Measurements from ENCODE around the gene ENC1.
"Not testable (repeated sequence)": the region's sequence is repeated elsewhere in the genome, so short reads cannot be mapped to it uniquely, and the experiment has no call there.

ENC1 gene

GRCh38 chr5:74640450-74640953 is at the start of gene ENC1:
Gene ENC1, minus strand, starts transcription at chr5:74640728. Its CDS starts 4,243 bp downstream, at chr5:74636485.
- DNase-seq = peak; percentile 68

GRCh38 chr5:74686962-74687751 is 46.6 kb upstream of the ENC1 start:
- DNase-seq = no peak

- DNase-seq = no peak
Observed at GRCh38 chr5:74685979-74686631, 45.6 kb upstream of the ENC1 start.

GRCh38 chr5:74684900-74685851 is 44.6 kb upstream of the ENC1 start, which contains the start of gene HEXB:
Gene HEXB, plus strand, starts transcription at chr5:74685233. Its CDS starts 28 bp downstream, at chr5:74685261.
- peak; percentile 40 for DNase-seq

GRCh38 chr5:74679966-74680365 is 39.4 kb upstream of the ENC1 start:
- no peak for DNase-seq

- not testable (repeated sequence) for DNase-seq
Observed at GRCh38 chr5:74679300-74679699, 38.8 kb upstream of the ENC1 start.

- not testable (repeated sequence) for DNase-seq
Observed at GRCh38 chr5:74678123-74678522, 37.6 kb upstream of the ENC1 start.

GRCh38 chr5:74676466-74676865 is 35.9 kb upstream of the ENC1 start:
- DNase-seq = not testable (repeated sequence)

- peak; percentile 46 for DNase-seq
Observed at GRCh38 chr5:74673011-74673790, 32.7 kb upstream of the ENC1 start.

- no peak for DNase-seq
Observed at GRCh38 chr5:74672215-74672877, 31.8 kb upstream of the ENC1 start.

- no peak for DNase-seq
Observed at GRCh38 chr5:74670396-74671038, 30.0 kb upstream of the ENC1 start.

- DNase-seq = no peak
Observed at GRCh38 chr5:74669821-74670220, 29.3 kb upstream of the ENC1 start.

GRCh38 chr5:74667396-74667795 is 26.9 kb upstream of the ENC1 start:
- no peak for DNase-seq

- no peak for DNase-seq
Observed at GRCh38 chr5:74665816-74666215, 25.3 kb upstream of the ENC1 start.

GRCh38 chr5:74665273-74665672 is 24.7 kb upstream of the ENC1 start:
- DNase-seq = peak; percentile 29

GRCh38 chr5:74664551-74664950 is 24.0 kb upstream of the ENC1 start:
- DNase-seq = no peak

GRCh38 chr5:74660873-74661272 is 20.3 kb upstream of the ENC1 start:
- no peak for DNase-seq

- DNase-seq = no peak
Observed at GRCh38 chr5:74660140-74660539, 19.6 kb upstream of the ENC1 start.

- DNase-seq = no peak
Observed at GRCh38 chr5:74659172-74659571, 18.6 kb upstream of the ENC1 start.

GRCh38 chr5:74657165-74657564 is 16.6 kb upstream of the ENC1 start:
- DNase-seq = no peak

GRCh38 chr5:74655716-74656115 is 15.2 kb upstream of the ENC1 start:
- DNase-seq = no peak
